OCI-M2 (cell line): Measurements from ENCODE around the gene FCSK.

ENCODE experiments used
- DNase-seq: peaks from one replicate; lab custom pipeline; 2025; ENCODE audit not compliant: unreplicated experiment; lab: John Stamatoyannopoulos, UW

The FCSK gene

DNA sequence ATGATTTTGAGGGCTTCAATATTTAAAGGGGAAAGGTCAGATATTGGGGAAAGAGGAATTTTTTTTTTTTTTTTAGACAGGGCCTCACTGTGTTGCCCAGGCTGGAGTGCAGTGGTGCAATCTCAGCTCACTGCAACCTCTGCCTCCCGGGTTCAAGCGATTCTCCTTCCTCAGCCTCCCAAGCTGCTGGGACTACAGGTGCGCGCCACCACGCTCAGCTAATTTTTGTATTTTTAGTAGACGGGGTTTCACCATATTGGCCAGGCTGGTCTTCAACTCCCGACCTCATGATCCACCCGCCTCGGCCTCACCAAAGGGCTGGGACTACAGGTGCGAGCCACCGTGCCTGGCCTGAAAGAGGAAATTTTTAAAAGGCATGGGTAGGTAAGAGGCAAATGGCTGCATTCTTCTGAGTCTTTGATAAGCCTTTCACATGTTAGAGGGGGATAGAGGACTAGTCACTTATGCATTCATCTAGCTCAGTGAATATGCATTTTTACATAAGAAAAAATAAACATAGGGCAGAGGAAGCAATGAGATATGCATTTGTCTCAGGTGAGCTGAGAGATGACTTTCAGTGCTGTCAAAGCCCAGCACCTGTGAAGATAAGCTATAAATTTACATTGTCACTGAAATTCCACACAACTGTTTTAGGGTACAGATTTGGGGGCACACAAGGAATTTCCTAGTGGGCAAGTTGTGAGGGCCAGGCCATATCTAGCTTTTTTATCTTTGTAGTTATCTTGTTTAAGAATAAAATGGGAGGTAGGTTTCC, 1.1 kb upstream of the FCSK start:
- DNase-seq, result no peak

DNA sequence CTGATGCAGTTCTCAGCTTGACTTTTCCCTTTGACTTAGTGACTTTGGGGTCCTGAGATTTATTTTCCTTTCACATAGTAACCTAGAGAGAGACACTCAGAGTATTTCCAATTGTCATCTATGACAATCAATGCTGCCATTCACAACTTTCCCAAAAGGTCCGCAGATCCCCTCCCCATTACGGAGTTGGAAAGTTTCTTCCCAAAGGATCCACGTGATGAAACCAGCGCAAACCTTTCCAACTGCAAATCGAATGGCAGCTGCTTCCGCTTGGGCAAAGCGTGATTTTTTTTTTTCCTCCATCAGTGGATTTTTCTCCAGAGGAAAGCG, 538 bp upstream of the FCSK start:
- DNase-seq, result no peak

DNA sequence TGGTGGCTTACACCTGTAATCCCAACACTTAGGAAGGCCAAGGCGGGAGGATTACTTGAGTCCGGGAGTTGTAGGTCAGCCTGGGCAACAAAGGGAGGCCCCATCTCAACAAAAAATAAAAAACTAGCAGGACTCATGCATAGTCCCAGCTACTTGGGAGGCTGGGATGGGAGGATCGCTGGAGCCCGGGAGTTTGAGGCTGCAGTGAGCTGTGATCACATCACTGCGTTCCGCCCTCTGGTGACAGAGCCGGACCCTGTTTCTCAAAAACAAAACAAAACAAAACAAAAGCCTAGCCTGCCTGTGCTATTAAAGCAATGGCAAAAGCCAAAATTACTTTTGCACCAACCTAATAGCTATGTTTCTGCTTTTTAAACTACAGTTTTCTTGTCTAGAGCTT, 1.5 kb downstream of the FCSK start:
- DNase-seq, result no peak

DNA sequence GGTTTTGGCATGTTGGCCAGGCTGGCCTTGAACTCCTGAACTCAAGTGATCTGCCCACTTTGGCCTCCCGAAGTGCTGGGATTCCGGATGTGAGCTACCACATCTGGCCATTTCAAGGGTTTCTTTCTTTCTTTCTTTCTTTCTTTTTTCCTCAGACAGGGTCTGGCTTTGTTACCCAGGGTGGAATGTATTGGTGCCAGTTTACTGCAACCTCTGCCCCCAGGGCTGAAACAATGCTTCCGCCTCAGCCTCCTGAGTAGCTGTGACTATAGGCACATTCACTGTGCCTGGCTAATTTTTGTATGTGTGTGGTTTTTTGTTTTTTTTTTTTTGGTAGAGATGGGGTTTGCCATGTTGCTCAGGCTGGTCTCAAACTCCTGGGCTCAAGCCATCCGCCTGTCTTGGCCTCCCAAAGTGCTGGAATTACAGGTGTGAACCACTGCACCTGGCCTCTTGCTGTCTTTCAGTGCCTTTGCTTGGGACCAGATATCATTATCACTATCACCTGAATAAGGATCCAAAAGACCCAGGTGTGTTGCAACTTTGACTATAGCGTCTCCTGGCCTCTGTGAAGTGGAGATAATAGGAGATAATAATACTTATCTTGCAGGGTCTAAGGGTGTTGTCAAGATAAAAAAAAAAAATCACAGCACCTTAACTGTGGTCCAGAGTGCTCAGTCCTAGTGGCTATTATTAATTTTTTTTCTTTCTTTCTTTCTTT, 3.2 kb downstream of the FCSK start:
- DNase-seq, result no peak

DNA sequence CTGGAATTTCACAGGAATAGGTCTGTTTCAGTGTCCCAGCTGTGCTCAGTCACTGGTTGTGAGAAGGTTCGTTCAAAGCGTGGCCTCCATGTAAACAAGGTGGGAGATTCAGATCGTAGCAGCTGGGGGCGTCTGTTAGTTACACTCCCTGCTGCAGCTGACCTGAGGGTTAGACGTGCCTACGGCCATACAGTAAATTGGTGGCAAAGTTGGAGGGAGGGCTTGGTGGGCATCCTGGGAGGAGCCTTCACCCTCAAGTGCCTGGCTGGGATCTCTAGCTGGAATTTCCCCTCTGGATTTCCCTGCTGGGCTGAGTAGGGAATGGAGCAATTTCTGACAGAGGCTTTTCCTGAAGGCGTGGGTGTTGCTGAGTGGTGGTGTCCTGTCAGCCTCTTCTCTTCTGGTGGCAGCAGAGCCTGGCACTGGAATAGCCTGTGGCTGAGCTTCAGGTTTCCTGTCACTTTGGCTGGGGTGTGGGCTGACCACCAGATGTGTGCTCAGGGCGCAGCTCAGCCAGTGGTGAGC, 6.4 kb downstream of the FCSK start:
- DNase-seq, result no peak

DNA sequence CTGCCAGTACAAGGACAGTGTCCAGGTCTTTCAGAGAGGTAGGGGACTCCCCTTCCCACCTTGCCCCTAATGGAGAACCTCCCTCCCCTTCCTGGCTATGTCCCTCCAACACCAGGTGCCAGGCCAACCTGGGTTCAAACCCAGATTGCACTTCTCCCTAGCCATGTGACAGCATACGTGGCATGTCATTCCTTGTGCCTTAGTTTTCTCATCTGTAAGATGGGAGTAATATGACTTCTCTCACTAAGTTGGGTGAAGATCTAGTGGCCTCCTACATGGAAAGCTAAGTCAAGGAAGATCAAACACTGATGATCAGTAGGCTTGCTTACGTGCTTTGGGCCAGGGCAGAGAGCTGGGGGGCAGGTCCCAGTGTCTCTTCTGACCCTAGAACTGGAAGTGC, 8.8 kb downstream of the FCSK start:
- DNase-seq, result no peak

DNA sequence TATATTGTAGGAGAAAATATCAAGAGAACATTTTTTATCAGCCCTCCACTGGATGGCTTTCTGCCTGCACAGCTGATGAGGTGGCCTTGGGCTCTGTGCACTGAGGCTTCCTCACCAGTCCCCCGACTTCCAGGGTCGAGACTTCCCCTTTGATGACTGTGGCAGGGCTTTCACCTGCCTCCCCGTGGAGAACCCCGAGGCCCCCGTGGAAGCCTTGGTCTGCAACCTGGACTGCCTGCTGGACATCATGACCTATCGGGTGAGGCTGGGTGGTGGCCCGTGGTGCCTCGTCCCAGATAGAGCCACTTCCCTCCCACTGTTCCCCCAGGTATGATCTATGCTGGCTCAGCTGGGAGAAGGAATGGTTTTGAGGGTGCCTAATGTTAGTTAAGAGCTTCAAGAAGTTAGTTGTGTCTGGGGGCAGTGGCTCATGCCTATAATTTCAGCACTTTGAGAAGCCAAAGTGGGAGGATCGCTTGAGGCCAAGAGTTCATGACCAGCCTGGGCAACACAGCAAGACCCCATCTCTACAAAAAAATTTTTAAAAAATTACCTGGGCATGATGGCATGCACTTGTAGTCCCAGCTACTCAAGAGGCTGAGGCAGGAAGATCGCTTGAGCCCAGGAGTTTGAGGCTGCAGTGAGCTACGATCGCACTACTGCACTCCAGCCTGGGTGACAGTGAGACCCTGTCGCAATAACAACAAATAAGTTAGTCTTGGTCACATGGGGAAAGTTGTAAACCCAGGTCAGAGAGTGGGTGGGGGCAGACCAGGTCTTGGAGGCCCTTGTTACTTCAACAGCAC, 11.8 kb downstream of the FCSK start:
- no peak for DNase-seq

DNA sequence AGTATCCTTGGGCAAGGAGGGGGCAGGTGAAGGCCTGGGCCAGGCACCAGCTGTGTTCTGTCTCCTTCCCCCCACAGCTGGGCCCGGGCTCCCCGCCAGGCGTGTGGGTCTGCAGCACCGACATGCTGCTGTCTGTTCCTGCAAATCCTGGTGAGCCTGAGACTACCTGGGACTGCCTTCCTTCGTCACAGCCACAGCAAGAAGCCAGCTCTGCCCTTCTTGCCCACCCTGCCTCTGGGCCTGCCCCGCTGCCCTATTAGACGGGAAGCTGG, 12.3 kb downstream of the FCSK start:
- DNase-seq, result no peak

DNA sequence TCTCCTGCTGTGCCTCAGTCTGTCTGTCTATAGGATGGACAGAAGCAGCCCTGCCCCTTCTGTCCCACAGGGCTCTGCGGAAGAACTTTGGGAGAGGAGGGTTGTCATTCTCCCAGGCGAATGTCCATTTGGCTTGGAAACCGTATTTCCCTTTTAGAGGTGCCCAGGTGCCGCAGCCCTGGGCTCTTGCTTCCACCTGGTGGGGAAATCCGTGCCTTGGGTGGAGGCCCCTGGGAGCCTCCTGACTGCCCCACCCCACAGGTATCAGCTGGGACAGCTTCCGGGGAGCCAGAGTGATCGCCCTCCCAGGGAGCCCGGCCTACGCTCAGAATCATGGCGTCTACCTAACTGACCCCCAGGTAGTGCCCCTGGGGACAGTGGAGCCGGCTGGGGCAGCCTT, 12.7 kb downstream of the FCSK start:
- DNase-seq, result no peak

DNA sequence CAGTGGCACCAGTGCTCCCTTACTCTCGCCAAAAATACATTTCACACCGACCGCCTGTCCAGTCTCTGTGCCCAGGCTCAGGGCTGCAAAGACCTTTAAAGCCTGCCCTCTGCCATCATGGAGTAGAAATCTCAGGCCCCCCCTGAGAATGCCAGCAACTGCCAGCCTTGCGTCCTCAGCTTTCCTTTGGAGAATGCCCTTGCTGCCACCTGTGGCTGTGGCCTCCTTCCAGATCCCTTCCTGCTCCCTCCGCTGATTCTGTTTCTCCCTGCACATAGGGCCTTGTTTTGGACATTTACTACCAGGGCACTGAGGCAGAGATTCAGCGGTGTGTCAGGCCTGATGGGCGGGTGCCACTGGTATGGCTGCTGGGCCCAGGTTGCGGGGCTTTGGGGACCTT, 13.2 kb downstream of the FCSK start:
- DNase-seq, result no peak

DNA sequence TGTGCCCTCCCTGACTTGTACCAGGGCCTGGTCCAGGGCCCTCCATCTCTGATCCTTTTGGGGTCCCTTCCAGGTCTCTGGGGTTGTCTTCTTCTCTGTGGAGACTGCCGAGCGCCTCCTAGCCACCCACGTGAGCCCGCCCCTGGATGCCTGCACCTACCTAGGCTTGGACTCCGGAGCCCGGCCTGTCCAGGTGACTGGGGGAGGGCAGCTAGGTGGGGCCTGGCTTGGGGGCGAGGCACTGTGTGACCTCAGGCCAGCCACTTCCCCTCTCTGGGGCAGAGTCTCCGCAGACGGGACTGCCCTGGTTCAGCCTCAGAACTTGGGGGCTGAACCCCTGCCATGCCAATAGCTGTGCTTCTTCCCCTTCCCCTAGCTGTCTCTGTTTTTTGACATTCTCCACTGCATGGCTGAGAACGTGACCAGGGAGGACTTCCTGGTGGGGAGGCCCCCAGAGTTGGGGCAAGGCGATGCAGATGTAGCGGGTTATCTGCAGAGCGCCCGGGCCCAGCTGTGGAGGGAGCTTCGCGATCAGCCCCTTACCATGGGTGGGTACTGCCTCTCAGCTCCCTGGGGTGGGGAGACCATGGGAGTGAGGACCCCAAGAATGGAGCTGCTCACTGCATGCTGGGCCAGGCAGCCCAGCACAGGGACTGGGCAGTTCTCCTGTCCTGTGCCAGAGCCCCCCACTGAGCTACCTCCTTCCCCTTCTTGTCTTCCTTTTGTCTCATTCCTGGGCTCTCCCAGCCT, 14.6 kb downstream of the FCSK start:
- no peak for DNase-seq

DNA sequence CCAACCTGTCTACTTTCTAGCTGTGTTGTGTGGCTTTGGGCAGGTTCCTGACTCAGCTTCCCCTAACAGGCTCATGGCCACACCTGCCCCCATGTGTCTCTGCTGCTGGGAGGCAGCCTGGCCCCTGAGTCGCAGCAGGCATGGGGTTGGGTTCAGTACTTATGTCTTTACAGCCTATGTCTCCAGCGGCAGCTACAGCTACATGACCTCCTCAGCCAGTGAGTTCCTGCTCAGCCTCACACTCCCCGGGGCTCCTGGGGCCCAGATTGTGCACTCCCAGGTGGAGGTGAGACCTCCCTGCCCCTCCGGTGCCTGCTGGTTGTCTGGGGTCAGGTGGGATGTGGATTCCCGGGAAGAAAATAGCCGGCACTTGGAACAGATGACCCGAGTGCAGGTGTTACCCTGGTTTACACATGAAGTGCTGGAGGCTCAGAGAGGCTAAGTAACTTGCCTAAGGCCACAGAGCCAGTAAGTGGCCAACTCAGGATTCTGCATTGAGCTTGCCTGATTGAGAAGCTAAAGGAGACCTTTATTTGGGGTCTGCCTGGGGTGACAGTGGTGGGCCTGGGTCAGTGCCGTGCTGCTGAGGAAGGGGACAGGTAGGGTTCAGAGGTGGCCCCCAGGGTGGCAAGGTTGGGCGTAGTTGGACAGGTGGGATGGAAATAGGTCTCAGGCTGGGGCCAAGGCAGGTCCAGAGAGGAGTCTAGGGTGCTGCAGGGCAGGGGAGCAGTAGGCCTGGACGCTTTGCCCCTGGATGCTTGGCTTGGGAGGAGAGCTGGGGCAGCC, 15.9 kb downstream of the FCSK start:
- DNase-seq, result no peak

DNA sequence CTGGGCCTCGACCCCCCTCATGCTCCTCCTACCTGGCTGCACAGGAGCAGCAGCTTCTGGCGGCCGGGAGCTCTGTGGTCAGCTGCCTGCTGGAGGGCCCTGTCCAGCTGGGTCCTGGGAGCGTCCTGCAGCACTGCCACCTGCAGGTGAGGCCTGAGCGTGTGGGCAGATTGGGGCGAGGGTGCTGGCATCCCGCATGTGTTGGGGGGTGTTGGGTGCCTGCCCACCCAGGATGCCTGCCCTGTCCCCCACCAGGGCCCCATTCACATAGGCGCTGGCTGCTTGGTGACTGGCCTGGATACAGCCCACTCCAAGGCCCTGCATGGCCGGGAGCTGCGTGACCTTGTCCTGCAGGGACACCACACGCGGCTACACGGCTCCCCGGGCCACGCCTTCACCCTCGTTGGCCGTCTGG, 16.5 kb downstream of the FCSK start:
- no peak for DNase-seq

DNA sequence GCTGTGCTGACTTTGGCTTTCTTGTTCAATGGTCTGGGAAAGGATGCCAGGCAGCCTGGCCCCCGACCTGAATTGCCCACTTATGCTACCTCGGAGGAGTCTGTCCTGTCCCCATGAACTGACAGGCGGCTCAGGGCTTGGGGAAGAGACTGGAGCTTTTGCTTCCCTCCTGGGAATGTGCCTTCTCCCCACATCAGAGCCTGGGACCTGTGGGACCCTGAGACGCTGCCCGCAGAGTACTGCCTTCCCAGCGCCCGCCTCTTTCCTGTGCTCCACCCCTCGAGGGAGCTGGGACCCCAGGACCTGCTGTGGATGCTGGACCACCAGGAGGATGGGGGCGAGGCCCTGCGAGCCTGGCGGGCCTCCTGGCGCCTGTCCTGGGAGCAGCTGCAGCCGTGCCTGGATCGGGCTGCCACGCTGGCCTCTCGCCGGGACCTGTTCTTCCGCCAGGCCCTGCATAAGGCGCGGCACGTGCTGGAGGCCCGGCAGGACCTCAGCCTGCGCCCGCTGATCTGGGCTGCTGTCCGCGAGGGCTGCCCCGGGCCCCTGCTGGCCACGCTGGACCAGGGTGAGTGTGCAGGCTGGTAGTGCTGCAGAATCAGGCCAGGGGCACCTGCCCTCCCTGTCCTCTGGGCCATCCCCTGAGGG, 18.5 kb downstream of the FCSK start:
- DNase-seq, result no peak

DNA sequence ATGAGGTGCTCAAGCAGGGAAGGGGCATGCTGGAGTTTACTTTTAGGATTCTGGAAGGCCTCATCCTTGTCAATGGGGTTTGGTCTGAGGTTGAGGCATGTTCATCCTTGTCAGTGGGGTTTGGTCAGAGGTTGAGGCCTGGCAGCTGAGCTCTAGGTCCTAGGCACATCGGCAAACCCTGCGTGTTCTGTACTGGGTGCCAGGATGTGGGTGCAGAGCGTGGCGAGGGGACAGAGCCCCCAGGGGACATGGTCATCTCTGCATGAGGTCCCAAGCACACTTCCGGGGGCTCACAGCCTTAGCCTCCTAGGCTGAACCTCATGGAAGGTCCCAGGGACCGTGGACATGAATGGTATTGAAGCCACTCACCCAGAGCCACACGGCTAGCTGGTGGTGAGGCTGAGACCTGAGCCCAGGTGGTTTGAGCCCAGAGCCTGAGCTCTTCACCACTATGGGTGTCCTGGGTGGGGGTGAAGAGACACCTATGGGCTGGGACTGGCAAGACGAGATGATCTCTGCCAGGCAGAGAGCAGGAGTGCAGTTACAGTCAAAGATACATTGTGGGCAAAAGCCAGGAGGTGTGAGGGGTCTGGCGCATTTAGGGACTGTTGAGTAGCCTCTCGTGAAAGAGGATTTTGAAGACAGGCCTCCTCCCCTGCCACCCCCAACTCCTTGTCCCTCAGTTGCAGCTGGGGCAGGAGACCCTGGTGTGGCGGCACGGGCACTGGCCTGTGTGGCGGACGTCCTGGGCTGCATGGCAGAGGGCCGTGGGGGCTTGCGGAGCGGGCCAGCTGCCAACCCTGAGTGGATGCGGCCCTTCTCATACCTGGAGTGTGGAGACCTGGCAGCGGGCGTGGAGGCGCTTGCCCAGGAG, 19.3 kb downstream of the FCSK start:
- DNase-seq, result no peak

DNA sequence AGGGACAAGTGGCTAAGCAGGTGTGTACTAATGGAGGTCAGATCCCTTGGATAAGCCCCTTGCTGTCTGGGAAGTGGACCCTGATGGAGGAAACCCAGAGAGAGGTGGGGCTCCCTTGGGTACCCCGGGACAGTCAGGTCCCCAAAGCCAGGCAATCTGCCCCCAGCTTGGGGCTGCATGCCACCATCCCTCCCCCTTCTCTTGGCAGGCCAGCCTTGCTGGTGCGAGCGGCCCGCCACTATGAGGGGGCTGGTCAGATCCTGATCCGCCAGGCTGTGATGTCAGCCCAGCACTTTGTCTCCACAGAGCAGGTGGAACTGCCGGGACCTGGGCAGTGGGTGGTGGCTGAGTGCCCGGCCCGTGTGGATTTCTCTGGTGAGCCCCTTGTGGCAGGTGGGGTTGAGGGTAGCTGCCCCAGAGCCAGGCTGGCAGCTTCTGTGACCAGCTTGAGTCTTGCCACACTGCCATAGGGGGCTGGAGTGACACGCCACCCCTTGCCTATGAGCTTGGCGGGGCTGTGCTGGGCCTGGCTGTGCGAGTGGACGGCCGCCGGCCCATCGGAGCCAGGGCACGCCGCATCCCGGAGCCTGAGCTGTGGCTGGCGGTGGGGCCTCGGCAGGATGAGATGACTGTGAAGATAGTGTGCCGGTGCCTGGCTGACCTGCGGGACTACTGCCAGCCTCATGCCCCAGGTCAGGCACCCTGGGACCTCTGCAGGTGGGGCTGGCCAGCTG, 20.1 kb downstream of the FCSK start:
- no peak for DNase-seq

DNA sequence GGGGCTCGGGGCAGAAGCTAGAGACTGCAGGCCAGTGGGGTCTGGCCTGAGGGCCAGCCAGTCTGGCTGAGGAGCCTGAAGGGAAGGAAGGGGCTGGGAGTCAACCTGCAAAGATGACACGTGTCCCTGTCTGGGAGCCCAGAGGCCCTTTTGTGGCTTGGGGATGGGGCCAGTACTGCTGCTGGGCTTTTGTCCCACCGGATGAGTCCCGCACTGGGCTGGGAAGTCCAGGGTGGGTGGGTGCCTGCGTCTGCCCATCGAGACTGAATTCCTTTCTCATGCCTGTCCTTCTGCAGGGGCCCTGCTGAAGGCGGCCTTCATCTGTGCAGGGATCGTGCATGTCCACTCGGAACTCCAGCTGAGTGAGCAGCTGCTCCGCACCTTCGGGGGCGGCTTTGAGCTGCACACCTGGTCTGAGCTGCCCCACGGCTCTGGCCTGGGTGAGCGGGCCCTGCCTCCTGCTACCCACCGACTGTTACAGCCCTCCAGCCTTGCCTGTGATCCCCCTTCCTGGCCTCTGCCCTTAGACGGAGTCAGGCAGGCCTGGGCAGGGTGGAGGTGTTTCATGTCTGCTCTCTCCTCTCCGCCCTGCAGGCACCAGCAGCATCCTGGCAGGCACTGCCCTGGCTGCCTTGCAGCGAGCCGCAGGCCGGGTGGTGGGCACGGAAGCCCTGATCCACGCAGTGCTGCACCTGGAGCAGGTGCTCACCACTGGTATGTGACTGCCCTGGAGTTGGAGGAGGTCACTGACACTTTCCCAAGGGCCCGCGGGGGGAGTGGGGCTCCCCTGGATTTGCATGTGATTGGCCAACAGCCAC, 20.9 kb downstream of the FCSK start:
- no peak for DNase-seq
